Measurements from ENCODE around the gene LYL1.

DNA sequence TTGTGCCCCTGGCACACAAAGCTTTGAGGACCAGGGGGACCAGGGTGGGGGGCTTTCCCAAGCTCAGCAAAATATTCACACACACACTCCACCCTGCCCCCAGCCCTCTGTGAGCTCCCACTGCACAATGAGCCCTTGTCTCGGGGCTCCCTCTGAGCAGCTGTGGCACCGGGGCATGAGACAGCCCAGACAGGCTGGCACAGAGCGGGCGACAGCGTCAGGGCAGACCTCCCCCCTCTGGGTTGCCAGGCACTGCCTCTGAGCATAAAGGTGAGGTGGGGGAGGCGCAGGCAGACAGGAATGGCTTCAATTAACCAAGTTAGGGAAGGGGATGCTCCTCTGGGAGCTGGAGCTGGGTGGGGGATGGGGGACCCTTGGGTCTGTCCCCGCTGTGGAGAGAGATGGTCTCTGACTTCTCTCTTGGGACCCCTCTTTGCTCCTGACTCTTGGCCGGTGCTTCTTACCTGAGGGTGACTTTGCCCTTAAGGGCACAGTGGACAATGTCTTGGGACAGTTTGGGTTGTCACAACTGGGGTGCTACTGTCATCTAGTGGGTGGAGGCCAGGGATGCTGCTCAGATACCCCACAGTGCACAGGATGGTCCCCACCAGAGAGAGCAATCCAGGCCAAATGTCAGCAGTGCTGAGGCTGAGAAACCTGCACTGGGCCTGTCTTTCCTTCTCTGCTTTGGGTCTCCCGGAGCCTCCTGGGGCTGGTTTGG lies 30.3 kb downstream of the LYL1 start:
- TF ChIP-seq, protein P1, sequence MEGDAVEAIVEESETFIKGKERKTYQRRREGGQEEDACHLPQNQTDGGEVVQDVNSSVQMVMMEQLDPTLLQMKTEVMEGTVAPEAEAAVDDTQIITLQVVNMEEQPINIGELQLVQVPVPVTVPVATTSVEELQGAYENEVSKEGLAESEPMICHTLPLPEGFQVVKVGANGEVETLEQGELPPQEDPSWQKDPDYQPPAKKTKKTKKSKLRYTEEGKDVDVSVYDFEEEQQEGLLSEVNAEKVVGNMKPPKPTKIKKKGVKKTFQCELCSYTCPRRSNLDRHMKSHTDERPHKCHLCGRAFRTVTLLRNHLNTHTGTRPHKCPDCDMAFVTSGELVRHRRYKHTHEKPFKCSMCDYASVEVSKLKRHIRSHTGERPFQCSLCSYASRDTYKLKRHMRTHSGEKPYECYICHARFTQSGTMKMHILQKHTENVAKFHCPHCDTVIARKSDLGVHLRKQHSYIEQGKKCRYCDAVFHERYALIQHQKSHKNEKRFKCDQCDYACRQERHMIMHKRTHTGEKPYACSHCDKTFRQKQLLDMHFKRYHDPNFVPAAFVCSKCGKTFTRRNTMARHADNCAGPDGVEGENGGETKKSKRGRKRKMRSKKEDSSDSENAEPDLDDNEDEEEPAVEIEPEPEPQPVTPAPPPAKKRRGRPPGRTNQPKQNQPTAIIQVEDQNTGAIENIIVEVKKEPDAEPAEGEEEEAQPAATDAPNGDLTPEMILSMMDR (IDR thresholded peaks at IDR 0.05; ENCODE audit: low read depth, low read length) = no peak
- no peak for TF ChIP-seq EZH2phosphoT487 (IDR thresholded peaks at IDR 0.05; ENCODE audit: low read depth)
